NCI-H1694 (cell line): ENCODE data around the gene KIAA0232.
A peak's percentile ranks its signal among the peaks of the same experiment; 100 is the strongest.
"Not testable (repeated sequence)": the region's sequence is repeated elsewhere in the genome, so short reads cannot be mapped to it uniquely, and the experiment has no call there.

Source experiments
- DNase-seq: peaks from one replicate; lab custom pipeline; 2025; lab: John Stamatoyannopoulos, UW

Gene KIAA0232

GRCh38 chr4:6776920-6777635, 5.4 kb upstream of the KIAA0232 start:
- no peak for DNase-seq

- DNase-seq = no peak
Observed at GRCh38 chr4:6777636-6778281, 4.8 kb upstream of the KIAA0232 start.

- no peak for DNase-seq
Observed at GRCh38 chr4:6778435-6778834, 4.1 kb upstream of the KIAA0232 start.

GRCh38 chr4:6779667-6780565, 2.6 kb upstream of the KIAA0232 start:
- peak; percentile 75 for DNase-seq

GRCh38 chr4:6781113-6781512, 1.4 kb upstream of the KIAA0232 start:
- no peak for DNase-seq

GRCh38 chr4:6781561-6781960, 966 bp upstream of the KIAA0232 start:
- no peak for DNase-seq

GRCh38 chr4:6782846-6783110, 251 bp downstream of the KIAA0232 start:
- no peak for DNase-seq

GRCh38 chr4:6783111-6783981, 819 bp downstream of the KIAA0232 start:
- DNase-seq = peak; percentile 42

GRCh38 chr4:6785572-6785925, 3.0 kb downstream of the KIAA0232 start:
- DNase-seq = no peak

- DNase-seq = no peak
Observed at GRCh38 chr4:6788123-6788522, 5.6 kb downstream of the KIAA0232 start.

GRCh38 chr4:6791245-6791644, 8.7 kb downstream of the KIAA0232 start:
- DNase-seq = not testable (repeated sequence)

- not testable (repeated sequence) for DNase-seq
Observed at GRCh38 chr4:6791796-6792195, 9.3 kb downstream of the KIAA0232 start.

GRCh38 chr4:6794189-6794588, 11.7 kb downstream of the KIAA0232 start:
- DNase-seq = no peak

- DNase-seq = no peak
Observed at GRCh38 chr4:6795821-6796220, 13.3 kb downstream of the KIAA0232 start.

- not testable (repeated sequence) for DNase-seq
Observed at GRCh38 chr4:6797368-6797767, 14.8 kb downstream of the KIAA0232 start.

- no peak for DNase-seq
Observed at GRCh38 chr4:6799091-6799490, 16.6 kb downstream of the KIAA0232 start.

- DNase-seq = no peak
Observed at GRCh38 chr4:6802025-6802424, 19.5 kb downstream of the KIAA0232 start.

- no peak for DNase-seq
Observed at GRCh38 chr4:6802626-6803025, 20.1 kb downstream of the KIAA0232 start.

- DNase-seq = no peak
Observed at GRCh38 chr4:6803246-6803645, 20.7 kb downstream of the KIAA0232 start.

GRCh38 chr4:6804082-6804752, 21.7 kb downstream of the KIAA0232 start:
- DNase-seq = no peak

- DNase-seq = no peak
Observed at GRCh38 chr4:6806924-6807626, 24.5 kb downstream of the KIAA0232 start.
